Left forelimb (tissue), 1 donor: ENCODE results near the gene OCIAD1.
"Not testable (repeated sequence)": the region's sequence is repeated elsewhere in the genome, so short reads cannot be mapped to it uniquely, and the experiment has no call there.

ENCODE experiments used
- DNase-seq: peaks from one replicate; pipeline ENCODE4 v3.0.0-alpha.2; 2018; ENCODE audit warnings: low spot score

OCIAD1 gene

DNA sequence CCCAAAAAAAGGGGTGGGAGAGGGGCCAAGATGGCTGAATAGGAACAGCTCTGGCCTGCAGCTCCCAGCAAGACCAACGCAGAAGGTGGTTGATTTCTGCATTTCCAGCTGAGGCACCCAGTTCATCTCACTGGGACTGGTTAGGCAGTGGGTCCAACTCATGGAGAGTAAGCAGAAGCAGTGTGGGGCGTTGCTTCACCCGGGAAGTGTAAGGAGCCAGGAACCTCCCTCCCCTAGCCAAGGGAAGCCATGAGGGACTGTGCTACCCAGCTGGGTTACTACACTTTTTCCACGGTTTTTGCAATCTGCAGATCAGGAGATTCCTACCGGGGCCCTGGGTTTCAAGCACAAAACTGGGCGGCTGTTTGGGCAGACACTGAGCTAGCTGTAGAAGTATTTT is 13.9 kb upstream of the OCIAD1 start:
- DNase-seq: no peak

DNA sequence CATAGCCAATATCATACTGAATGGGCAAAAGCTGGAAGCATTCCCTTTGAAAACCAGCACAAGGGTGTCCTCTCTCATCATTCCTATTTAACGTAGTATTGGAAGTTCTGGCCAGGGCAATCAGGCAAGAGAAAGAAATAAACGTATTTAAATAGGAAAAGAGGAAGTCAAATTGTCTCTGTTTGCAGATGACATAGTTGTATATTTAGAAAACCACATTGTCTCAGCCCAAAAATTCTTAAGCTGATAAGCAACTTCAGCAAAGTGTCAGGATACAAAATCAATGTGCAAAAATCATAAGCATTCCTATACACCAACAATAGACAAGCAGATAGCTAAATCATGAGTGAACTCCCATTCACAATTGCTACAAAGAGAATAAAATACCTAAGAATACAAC is 9.5 kb upstream of the OCIAD1 start:
- DNase-seq: not testable (repeated sequence)

DNA sequence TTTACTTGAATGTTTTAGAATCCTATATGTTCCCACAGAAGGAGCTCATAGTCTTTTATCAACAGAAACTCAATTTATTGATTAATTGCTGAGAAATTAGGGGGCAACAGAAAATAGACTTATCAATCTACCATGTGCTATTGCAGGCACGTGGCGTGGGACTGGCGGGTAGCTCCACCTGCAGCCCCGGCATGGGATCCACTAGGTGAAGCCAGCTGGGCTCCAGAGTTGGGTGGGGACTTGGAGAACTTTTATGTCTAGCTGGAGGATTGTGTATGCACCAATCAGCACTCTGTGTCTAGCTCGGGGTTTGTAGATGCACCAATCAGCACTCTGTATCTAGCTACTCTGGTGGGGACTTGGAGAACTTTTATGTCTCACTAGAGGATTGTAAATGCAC is 3.3 kb upstream of the OCIAD1 start:
- DNase-seq: no peak

DNA sequence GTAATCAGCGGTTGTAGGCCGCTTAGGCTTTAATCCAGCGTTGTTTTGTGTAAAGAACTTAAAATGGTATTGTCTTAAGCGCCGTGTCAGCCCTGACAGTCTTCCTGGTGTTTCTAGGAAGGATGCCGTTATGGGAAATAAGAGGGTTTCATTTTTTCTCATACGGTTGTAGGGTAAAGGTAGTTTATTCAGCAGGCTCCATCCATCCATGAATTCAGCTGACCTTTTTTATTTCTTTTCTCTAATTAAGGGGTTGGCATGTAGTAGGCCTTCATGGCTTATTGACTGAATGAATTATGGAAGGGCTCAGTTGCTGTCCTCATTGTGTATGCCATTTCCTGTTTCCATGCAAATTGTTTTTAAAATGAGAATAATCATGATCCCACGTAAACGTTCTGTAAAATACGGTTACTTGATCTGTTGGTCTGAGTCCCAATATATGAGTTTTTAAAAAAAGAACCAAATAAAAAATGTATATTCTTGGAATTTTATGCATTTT is 693 bp downstream of the OCIAD1 start:
- no peak for DNase-seq

DNA sequence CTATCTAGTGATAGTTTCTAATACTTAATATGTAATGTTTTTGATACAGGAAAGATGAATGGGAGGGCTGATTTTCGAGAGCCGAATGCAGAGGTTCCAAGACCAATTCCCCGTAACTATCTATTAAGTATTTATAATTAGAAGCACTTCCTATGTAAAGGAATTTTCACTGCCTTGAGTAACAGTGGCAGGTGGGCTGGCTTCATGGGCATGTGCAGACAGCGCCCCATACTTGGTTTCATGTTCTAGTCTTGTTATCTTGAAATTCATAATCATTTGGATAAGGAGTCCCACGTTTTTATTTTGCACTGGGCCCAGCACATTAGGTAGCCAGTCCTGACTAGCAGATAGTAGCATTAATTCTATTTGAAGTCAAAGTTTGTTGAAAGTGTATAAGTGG is 1.7 kb downstream of the OCIAD1 start:
- DNase-seq: no peak

DNA sequence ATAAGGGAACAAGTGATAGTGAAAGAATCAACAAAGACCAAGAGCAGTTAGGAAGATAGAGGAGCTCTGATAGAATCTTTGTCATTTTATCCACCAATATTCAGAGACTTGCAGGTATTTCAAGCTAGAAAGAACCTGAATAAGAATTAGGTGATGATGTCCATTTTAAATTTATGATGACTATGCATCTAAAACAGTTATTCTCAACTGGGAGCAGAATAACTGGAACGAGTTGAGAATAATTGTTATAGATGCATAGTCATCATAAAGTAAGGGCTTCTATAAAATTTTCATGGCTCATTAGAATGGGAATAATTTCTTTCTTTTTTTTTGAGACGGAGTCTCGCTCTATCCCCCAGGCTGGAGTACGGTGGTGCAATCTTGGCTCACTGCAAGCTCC is 5.8 kb downstream of the OCIAD1 start:
- no peak for DNase-seq

DNA sequence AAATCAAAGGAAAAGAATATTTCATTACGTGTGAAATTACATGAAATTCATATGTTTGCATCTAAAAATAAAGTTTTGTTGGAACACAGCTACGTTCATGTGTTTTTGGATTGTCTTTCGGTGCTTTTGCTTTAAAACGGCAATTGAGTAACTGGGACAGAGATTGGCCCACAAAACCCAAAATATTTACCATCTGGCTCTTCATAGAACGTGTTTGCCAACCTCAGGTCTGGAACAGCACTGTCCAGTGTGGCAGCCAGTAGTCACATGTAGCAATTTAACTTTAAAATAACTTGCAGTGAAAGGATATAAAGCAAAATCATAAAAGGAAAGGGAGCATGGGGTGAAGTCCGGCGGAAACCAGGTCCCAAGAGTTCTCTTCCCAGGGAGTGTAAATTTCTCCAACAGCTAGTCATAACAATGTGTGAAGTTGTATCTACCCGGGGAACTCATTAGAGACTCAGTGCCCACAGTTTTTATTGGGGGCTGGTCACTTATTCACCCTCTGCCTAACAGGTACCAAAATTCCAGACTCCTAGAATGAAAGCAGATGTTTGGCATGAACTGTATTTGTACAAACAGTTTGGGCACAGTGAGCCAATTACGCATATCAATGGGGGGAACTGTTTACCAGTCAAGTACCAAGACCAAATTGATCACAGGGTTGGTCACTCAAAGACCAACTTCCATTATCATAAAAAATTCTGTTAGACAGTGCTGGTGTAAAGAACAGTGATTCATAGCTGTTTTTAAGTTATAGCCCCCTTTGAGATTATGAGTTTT is 10.3 kb downstream of the OCIAD1 start:
- no peak for DNase-seq

DNA sequence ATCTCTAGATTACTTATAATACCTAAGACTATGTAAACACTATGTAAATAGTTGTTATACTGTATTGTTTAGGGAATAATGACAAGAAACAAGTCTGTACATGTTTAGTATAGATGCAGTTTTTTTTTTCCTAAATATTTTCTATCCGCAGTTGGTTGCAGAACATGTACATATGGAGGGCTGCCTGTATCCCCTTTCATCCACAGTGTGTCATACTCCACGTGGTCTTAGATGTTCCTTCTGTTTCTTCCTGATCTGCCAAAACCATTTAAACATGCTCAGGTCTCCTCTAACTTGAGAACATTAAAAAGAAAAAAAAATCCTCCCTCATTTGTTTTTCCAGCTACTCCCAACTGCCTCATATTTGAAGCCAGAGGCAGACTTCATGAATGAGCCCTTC is 14.0 kb downstream of the OCIAD1 start:
- DNase-seq: no peak

DNA sequence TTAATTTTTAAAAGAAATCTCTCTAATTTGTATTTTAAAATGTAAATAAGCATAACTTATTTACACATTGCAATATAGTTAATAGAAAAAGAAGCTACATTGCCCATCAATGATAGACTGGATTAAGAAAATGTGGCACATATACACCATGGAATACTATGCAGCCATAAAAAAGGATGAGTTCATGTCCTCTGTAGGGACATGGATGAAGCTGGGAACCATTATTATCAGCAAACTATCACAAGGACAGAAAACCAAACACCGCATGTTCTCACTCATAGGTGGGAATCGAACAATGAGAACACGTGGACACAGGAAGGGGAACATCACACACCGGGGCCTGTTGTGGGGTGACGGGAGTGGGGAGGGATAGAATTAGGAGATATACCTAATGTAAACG is 17.9 kb downstream of the OCIAD1 start:
- DNase-seq: not testable (repeated sequence)

DNA sequence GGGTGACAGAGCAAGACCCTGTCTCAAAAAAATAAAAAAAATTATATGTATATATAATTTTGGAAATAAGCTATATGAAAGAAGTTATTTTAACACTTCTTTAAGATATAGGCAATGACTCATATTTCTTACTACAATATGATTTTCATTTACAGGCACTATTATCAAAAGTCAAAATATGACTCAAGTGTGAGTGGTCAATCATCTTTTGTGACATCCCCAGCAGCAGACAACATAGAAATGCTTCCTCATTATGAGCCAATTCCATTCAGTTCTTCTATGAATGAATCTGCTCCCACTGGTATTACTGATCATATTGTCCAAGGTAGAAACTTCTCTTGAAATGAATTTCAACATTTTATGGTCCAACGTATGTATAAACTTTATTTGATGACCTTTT is 20.8 kb downstream of the OCIAD1 start:
- no peak for DNase-seq

DNA sequence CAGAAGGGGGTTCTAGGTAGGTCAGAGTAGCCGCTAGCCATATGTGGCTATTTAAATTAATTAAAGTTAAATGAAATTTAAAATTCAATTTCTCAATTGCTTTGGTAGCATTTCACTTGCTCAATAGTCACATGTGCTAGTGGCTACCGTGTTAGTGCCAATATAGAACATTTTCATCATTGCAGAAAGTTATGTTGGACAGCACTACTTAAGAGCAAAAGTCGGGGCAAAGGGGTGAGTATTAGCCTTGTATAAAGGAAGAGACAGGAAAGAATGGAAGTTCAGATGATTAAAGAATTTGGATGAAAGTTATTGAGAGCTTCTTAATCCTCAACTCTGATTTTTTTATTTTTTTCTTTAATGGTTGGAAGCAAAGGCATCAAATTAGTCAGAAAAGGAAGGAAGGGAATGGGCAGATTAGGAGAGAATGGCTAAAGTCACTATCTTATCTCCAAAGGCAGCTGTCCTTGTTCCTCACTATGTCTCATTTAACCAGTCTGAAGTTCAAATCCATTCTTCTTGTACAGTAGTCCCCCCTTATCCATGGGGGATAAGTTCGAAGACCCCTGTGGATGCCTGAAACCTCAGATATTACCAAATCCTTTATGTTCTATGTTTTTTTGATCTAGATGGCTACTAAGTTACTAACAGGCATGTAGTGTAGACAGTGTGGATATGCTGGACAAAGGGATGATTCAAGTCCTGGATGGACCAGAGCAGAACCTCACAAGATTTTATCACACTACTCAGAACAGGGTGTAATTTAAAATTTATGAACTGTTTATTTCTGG is 22.9 kb downstream of the OCIAD1 start:
- no peak for DNase-seq

DNA sequence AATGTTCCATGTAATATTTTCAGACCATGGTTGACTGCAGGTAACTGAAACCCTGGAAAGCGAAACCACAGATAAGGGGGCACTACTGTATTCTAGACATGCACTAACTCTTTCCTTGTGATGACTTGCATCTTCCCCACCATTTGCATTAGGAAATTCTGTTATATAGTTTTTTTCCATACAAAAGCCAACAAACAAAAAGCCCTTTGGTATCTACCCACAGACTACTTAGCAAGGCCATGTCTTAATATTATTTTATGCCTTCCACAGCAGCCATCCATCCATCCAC is 23.5 kb downstream of the OCIAD1 start:
- no peak for DNase-seq

DNA sequence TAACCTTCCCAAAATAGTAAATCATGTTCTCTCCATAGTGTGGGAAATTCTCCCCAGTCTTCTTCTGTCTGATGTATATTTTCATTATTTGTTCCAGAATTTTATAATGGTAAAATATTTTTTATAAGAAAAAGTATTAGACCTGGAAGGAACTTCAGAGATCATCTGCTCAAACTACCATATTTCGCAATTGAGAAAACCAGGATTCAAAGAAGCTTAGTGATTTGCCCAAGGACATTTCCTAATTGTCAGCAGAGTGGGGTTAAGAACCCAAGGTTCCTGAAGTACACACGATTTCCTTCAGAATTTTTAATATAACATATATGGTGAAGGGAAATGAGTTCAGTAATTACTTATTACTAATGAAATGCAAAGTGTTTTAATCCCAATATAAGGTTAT is 24.1 kb downstream of the OCIAD1 start:
- no peak for DNase-seq

DNA sequence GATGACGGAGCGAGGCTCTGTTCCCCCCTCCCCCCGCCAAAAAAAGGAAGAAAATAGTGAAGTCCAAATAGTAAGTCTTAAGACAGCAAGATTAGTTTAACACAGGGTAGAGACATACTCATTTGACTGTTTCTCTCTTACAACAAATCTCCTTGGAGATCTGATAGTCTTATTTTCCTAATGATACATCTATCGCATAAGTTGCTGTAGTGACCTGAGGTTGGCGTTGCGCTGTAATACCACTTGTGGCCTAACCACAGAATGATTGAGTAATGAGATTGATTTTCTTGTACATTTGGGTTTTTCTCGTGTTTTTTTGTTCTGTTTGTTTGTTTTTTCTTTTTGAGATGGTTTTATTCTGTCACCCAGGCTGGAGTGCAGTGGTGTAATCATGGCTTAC is 27.2 kb downstream of the OCIAD1 start:
- DNase-seq: no peak

DNA sequence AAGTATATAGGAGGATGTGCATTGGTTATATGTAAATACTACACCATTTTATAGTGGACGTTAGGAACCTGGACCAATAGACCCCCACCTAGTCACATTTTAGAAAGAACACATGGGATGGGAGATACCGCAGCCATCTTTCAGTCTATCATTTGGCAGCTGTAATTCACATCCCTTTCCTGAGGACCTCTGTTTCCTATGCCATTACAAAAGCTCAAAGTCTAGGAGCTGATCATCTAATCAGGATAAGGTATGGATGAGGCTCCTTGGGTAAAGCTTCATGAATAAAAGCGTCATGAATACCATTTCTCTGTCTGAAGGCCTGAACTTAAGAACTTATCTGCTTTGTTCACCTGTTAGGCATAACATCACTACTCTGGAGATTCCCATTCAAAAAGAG is 31.1 kb downstream of the OCIAD1 start:
- no peak for DNase-seq

DNA sequence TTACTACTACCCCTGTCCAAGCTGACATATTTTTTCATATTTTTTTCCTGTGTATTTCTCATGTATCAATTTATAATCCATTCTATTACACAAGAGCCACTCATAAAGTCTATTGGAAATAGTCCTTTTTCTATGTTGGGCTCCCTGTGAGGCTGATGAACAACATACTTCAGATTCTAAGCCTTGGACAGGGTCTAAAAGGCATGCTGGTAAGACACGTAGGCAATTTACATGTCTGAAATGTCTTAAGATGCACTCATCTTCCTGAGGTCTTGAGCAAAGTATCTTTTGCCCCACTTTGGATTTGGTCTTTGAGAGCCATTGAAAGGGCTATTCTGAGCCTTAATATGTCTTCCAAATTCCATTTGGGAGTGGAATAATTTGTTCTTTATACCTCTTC is 31.8 kb downstream of the OCIAD1 start:
- no peak for DNase-seq

DNA sequence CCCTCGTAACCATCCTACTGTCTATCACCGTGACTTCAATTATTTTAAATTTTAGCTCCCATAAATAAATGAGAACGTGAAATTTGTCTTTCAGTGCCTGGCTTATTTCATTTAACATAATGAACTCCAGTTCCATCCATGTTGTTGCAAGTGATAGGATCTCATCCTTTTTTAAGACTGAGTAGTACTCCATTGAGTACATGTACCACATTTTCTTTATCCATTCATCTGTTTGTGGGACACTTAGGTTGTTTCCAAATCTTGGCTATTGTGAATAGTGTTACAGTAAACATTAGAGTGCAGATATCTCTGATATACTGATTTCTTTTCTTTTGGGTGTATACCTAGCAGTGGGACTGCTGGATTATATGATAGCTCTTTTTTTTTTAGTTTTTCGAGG is 32.8 kb downstream of the OCIAD1 start:
- DNase-seq: no peak

DNA sequence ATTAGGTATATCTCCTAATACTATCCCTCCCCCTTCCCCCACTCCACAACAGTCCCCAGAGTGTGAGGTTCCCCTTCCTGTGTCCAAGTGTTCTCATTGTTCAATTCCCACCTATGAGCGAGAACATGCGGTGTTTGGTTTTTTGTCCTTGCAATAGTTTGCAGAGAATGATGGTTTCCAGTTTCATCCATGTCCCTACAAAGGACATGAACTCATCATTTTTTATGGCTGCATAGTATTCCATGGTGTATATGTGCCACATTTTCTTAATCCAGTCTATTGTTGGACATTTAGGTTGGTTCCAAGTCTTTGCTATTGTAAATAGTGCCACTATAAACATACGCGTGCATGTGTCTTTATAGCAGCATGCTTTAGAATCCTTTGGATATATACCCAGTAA is 33.8 kb downstream of the OCIAD1 start:
- DNase-seq: not testable (repeated sequence)

DNA sequence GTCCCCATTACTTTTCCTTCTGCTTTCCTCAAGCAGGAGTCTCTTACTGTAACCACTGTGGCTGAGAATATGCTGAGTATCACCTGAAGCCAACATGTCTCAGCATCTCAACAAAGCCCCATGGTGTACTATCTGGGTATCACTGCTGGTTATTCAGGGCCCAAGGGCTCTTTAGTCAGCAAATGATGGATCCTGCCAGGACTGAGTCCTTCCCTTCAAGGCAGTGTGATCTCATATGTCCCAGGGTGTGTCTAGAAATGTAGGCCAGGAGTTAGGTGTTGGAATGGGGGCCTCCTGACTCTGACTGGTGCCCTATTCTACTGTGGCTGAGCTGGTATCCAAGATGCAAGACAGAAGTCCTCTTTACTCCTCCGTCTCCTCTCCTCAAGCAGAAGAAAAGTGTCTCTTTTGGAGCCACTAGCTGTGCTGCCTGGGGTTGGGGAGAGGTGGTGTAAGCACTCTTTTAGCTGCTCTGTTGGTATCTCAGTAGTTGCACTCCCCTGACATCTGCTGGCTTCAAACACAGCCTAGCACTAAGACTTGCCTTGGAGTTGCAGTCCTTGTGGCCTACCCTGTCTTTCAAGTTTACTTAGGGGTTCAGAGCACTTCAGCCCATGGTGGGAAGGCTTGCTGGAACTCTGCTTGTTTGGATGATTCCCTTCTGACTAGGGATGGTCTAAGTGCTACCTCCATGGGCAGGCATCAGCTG is 47.1 kb downstream of the OCIAD1 start:
- DNase-seq: no peak

DNA sequence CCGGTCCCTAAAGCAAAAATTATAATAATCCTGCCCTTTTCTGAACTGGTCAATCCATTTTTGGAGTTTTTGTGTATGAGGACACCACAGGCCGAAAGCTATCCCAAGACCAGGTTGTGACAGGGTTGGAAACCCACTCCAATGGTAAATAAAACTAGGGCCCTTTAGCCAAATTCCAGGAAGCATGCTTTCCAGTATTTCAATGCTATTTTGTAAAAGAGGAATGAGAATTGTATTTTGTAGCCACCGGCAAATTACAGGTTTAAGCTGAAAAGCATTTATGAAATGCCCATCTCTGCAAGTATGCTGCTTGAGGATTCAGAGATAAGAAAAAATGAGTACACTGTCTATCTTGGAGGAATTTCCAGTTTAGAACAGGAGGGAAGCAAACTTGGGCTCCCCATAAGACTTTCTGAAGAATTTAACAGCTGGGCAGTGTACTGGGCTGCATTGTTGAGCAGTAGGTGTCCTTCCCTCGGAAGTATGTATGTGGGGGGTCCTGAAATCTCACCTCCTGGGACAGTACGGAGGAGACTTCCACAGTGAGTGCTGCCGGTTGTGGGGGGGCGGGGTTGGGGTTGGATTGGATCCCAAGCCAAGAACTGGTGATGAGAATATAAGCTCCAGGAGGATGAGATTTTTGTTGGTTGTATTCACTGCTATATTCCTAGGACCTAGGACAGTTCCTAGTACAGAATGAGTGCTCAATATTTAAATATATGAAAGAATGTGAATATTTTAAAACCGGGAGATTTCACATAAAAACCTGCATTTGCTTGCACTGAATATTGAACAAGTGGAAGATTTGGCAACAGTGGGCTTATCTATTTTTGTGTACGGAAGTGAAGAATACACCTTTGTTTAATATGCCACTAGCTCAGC is 48.9 kb downstream of the OCIAD1 start:
- no peak for DNase-seq

DNA sequence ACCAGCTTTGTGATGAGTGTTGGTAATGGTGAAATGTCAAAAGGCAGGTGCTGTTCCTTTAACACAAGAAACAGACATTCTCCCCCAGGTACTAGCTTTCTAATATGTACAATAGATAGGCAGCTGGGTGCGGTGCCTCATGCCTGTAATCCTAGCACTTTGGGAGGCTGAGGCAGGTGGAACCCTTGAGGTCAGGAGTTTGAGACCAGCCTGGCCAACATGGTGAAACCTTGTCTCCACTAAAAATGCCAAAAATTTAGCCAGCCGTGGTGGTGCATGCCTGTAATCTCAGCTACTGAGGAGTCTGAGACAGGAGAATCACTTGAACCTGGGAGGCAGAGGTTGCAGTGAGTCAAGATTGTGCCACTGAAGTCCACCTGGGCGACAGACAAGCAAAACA is 50.8 kb downstream of the OCIAD1 start:
- not testable (repeated sequence) for DNase-seq

DNA sequence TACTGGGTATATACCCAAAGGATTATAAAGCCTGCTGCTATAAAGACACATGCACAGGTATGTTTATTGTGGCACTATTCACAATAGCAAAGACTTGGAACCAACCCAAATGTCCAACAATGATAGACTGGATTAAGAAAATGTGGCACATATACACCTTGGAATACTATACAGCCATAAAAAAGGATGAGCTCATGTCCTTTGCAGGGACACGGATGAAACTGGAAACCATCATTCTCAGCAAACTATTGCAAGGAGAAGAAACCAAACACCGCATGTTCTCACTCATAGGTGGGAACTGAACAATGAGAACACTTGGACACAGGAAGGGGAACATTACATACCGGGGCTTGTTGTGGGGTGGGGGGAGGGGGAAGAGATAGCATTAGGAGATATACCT is 58.9 kb downstream of the OCIAD1 start:
- DNase-seq: not testable (repeated sequence)
